ENCODE results near the gene CCDC12.

DNA sequence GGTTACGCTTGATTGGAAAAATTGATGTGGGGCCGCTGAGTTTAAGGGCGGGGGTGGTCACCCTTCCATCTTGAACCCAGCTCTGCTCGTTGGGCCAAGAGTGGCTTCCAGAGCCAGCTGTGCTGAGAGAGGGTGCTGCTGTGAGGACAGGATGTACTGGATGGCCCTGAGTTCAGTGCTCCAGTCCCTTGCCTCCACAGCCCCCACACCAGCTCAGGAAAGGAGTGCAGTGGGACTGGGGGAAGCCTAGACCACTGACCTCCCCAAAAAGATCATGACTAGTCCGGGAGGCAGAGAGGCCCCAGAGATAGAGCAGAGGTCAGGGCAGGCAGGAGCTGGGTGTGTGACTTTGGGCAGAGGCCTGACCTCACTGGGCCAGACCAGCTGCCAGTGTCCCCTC, 103.0 kb downstream of the CCDC12 start:
- TF ChIP-seq EZH2 (optimal IDR thresholded peaks at IDR 0.05; ENCODE audit: low read depth, low read length) = no peak
- TF ChIP-seq, protein P1, sequence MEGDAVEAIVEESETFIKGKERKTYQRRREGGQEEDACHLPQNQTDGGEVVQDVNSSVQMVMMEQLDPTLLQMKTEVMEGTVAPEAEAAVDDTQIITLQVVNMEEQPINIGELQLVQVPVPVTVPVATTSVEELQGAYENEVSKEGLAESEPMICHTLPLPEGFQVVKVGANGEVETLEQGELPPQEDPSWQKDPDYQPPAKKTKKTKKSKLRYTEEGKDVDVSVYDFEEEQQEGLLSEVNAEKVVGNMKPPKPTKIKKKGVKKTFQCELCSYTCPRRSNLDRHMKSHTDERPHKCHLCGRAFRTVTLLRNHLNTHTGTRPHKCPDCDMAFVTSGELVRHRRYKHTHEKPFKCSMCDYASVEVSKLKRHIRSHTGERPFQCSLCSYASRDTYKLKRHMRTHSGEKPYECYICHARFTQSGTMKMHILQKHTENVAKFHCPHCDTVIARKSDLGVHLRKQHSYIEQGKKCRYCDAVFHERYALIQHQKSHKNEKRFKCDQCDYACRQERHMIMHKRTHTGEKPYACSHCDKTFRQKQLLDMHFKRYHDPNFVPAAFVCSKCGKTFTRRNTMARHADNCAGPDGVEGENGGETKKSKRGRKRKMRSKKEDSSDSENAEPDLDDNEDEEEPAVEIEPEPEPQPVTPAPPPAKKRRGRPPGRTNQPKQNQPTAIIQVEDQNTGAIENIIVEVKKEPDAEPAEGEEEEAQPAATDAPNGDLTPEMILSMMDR (IDR thresholded peaks at IDR 0.05; ENCODE audit: low read length) = no peak
- TF ChIP-seq EZH2phosphoT487 (IDR thresholded peaks at IDR 0.05; ENCODE audit: low read length) = no peak
